ENCODE results near the gene PLA2G4E. TPM values are rescaled to one million over a fixed set of nuclear protein-coding genes. Genes with fewer than 3 reads are reported as not detected.

PLA2G4E gene
- polyA plus RNA-seq, 10 donors: 0.50 to 1.9 (median 1.2) TPM

GRCh38 chr15:41992803-41993190 lies 28.0 kb downstream of the PLA2G4E start:
- DNase-seq: no peak

GRCh38 chr15:41992151-41992802 lies 28.6 kb downstream of the PLA2G4E start:
- no peak for DNase-seq

- no peak for DNase-seq
Measured at GRCh38 chr15:41990691-41991090, 30.2 kb downstream of the PLA2G4E start.

GRCh38 chr15:41990243-41990605 lies 30.6 kb downstream of the PLA2G4E start:
- DNase-seq: no peak

- peak; percentile 68 to 88 (median 84) for DNase-seq
Measured at GRCh38 chr15:41989573-41990242, 31.1 kb downstream of the PLA2G4E start.

GRCh38 chr15:41988896-41989572 lies 31.8 kb downstream of the PLA2G4E start:
- no peak for DNase-seq

GRCh38 chr15:41987925-41988275 lies 32.9 kb downstream of the PLA2G4E start:
- DNase-seq: no peak

GRCh38 chr15:41987246-41987924 lies 33.5 kb downstream of the PLA2G4E start:
- DNase-seq: no peak

- no peak for DNase-seq
Measured at GRCh38 chr15:41985236-41986160, 35.3 kb downstream of the PLA2G4E start.

- no peak for DNase-seq
Measured at GRCh38 chr15:41984622-41985021, 36.2 kb downstream of the PLA2G4E start.

GRCh38 chr15:41983621-41984571 lies 36.9 kb downstream of the PLA2G4E start:
- DNase-seq: no peak

- no peak for DNase-seq
Measured at GRCh38 chr15:41983221-41983620, 37.6 kb downstream of the PLA2G4E start.

- DNase-seq: peak in 1 of 3 donors; percentile 37
Measured at GRCh38 chr15:41982133-41982930, 38.5 kb downstream of the PLA2G4E start.

GRCh38 chr15:41981371-41982132 lies 39.3 kb downstream of the PLA2G4E start:
- DNase-seq: peak in 1 of 3 donors; percentile 36

GRCh38 chr15:41980654-41981323 lies 40.1 kb downstream of the PLA2G4E start:
- DNase-seq: no peak

- DNase-seq: no peak
Measured at GRCh38 chr15:41979493-41980266, 41.2 kb downstream of the PLA2G4E start.

GRCh38 chr15:41978534-41978933 lies 42.3 kb downstream of the PLA2G4E start:
- no peak for DNase-seq
